ENCODE data around the gene RBM4B. TPM values are rescaled to one million over a fixed set of nuclear protein-coding genes. Genes with fewer than 3 reads are reported as not detected.

Gene RBM4B
- total RNA-seq, 1 donor from 2014 or later = 20.3 TPM

- peak overlapping the region; percentile 68 for H3K4me2 ChIP-seq (ENCODE audit: low read length)
- TF ChIP-seq EZH2 (IDR thresholded peaks at IDR 0.05; ENCODE audit: insufficient read depth, low read length) = no peak
- no peak for TF ChIP-seq CTCF (IDR thresholded peaks at IDR 0.05; ENCODE audit: insufficient read depth, low read depth, low read length)
These were observed 42.7 kb upstream of the RBM4B start for GRCh38 chr11:66720223-66720898.

GRCh38 chr11:66719111-66719872 is 41.6 kb upstream of the RBM4B start:
- peaks cover 11% of the 10 kb centered on the region for H3K36me3 Mint-ChIP-seq (ENCODE audit: low read depth, unreplicated experiment)
- Histone ChIP-seq H3K9me3 (ENCODE audit: insufficient read depth, low read depth, low read length) (no peaks in the 10 kb centered on the region), H3K4me1 (ENCODE audit: insufficient read depth, low read length) (peaks cover 11% of the 10 kb centered on the region), H3K9ac (ENCODE audit: low read length) (no peak overlapping the region), H3K4me3 (ENCODE audit: insufficient read depth, low read depth, low read length) (no peak overlapping the region), H2AFZ (ENCODE audit: low read depth, low read length) (no peak overlapping the region), H3K36me3 (ENCODE audit: insufficient read depth, low read length) (no peaks in the 10 kb centered on the region), H3K27me3 (ENCODE audit: insufficient read depth, low read length) (no peaks in the 10 kb centered on the region), H3K79me2 (ENCODE audit: insufficient read depth, low read length) (no peaks in the 10 kb centered on the region), H3K27ac (ENCODE audit: low read depth, low read length) (no peak overlapping the region), H3K4me2 (ENCODE audit: low read length) (no peak overlapping the region), H4K20me1 (ENCODE audit: insufficient read depth, low read length) (no peaks in the 10 kb centered on the region)
- peaks cover 14% of the 10 kb centered on the region for H3K4me1 Mint-ChIP-seq (ENCODE audit: low read depth, unreplicated experiment)
- no peak for DNase-seq (ENCODE audit: low read depth)
- no peak for FAIRE-seq
- H3K27ac Mint-ChIP-seq (ENCODE audit: unreplicated experiment) = no peak overlapping the region
- peaks cover 15% of the 10 kb centered on the region for H3K27me3 Mint-ChIP-seq (ENCODE audit: low read depth, unreplicated experiment)
- no peak overlapping the region for H3K4me3 Mint-ChIP-seq (ENCODE audit: unreplicated experiment)
- peaks cover 2% of the 10 kb centered on the region for H3K9me3 Mint-ChIP-seq (ENCODE audit: unreplicated experiment)
- no peak for TF ChIP-seq CTCF (IDR thresholded peaks at IDR 0.05; ENCODE audit: insufficient read depth, low read depth, low read length)
- TF ChIP-seq EZH2 (IDR thresholded peaks at IDR 0.05; ENCODE audit: insufficient read depth, low read length) = no peak

More at GRCh38 chr11:66720223-66720898, 42.7 kb upstream of the RBM4B start:
- Mint-ChIP-seq H3K27ac (ENCODE audit: unreplicated experiment) (peak overlapping the region; percentile 51), H3K36me3 (ENCODE audit: low read depth, unreplicated experiment) (peaks cover 10% of the 10 kb centered on the region), H3K4me3 (ENCODE audit: unreplicated experiment) (no peak overlapping the region), H3K27me3 (ENCODE audit: low read depth, unreplicated experiment) (peaks cover 15% of the 10 kb centered on the region), H3K4me1 (ENCODE audit: low read depth, unreplicated experiment) (peaks cover 16% of the 10 kb centered on the region), H3K9me3 (ENCODE audit: unreplicated experiment) (no peaks in the 10 kb centered on the region)
- H3K9ac ChIP-seq (ENCODE audit: low read length) = no peak overlapping the region
- DNase-seq (ENCODE audit: low read depth) = peak; percentile 72
- peaks cover 4% of the 10 kb centered on the region for H3K27me3 ChIP-seq (ENCODE audit: insufficient read depth, low read length)
- no peaks in the 10 kb centered on the region for H3K9me3 ChIP-seq (ENCODE audit: insufficient read depth, low read depth, low read length)
- H3K79me2 ChIP-seq (ENCODE audit: insufficient read depth, low read length) = no peaks in the 10 kb centered on the region
- H3K4me3 ChIP-seq (ENCODE audit: insufficient read depth, low read depth, low read length) = peak overlapping the region; percentile 17
- no peaks in the 10 kb centered on the region for H4K20me1 ChIP-seq (ENCODE audit: insufficient read depth, low read length)
- H3K27ac ChIP-seq (ENCODE audit: low read depth, low read length) = no peak overlapping the region
- no peaks in the 10 kb centered on the region for H3K36me3 ChIP-seq (ENCODE audit: insufficient read depth, low read length)
- FAIRE-seq = no peak
- H2AFZ ChIP-seq (ENCODE audit: low read depth, low read length) = peak overlapping the region; percentile 73
- H3K4me1 ChIP-seq (ENCODE audit: insufficient read depth, low read length) = peaks cover 13% of the 10 kb centered on the region

Measured in astrocyte (in vitro differentiated cells and primary cell).